ENCODE data around the gene CPA4. TPM values are rescaled to one million over a fixed set of nuclear protein-coding genes. Genes with fewer than 3 reads are reported as not detected.

Gene CPA4
- total RNA-seq, 2 experiments from 2014 or later = not detected

DNA sequence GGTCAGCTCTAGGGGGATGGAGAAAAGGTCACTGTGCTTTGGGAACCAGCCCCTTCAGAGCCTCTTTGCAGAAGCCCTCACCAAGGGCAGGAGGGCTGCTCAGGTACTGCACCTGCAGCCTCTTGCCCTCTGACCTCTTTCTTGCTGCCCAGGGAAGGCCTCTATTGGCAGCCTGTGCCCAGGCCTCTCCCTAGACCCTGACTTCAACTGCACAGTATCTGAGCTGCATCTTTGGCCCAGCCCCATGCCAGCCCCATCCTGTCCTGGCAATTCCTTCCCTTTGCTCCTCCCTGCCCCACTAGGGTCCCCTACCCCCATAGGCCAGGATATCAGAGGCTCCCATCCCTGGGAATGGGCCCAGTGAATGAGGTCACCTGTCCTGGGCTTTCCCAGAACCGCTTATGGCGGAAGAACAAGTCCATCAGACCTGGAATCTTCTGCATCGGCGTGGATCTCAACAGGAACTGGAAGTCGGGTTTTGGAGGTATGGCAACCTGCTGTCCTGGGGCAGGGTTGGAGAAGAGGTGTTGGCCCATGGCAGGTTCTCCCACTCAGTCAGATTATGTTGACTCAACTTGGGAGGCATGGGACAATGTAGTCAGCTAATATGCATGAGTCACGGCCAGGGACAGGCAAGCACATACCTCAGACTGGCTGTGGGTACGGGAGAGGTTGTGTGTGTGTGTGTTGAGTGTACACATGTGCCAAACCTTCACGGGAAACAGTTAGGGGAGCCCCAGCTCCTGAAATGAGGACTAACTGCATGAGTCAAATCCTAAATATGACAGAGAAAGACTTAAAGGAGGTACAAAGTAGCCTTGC, 70.3 kb downstream of the CPA4 start:
- ATAC-seq (peak; percentile 21), DNase-seq (peak; percentile 48)
- H3K36me3 Mint-ChIP-seq = no peaks in the 10 kb centered on the region
- CTCF ChIA-PET = no interaction called here
- no peak overlapping the region for H3K4me3 Mint-ChIP-seq
- H3K27ac Mint-ChIP-seq = no peak overlapping the region
- peaks cover 6% of the 10 kb centered on the region for H3K9me3 Mint-ChIP-seq (ENCODE audit: low read depth)
- H3K4me1 Mint-ChIP-seq = peaks cover 26% of the 10 kb centered on the region
- H3K27me3 Mint-ChIP-seq = no peaks in the 10 kb centered on the region

DNA sequence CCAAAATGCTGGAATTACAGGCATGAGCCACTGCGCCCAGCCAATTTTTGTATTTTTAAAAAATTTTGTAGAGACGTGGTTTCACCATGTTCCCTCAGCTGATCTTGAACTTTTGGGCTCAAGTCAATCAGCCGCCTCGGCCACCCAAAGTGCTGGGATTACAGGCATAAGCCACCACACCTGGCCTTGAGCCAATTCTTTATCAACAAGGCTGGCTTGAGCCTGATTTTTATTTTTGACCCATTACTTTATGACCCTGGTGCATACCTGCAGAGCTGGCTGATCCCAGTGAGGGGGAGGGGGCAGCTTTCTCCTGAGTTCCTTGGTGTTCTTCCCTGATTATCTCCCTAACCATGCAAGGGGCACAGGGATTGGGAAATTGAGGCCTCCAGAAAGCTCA, 71.5 kb downstream of the CPA4 start:
- Mint-ChIP-seq H3K4me3 (no peak overlapping the region), H3K36me3 (no peaks in the 10 kb centered on the region), H3K27me3 (no peaks in the 10 kb centered on the region), H3K27ac (no peak overlapping the region), H3K9me3 (ENCODE audit: low read depth) (peaks cover 4% of the 10 kb centered on the region), H3K4me1 (peaks cover 38% of the 10 kb centered on the region)
- no peak for ATAC-seq
- no peak for DNase-seq
- CTCF ChIA-PET = no interaction called here

DNA sequence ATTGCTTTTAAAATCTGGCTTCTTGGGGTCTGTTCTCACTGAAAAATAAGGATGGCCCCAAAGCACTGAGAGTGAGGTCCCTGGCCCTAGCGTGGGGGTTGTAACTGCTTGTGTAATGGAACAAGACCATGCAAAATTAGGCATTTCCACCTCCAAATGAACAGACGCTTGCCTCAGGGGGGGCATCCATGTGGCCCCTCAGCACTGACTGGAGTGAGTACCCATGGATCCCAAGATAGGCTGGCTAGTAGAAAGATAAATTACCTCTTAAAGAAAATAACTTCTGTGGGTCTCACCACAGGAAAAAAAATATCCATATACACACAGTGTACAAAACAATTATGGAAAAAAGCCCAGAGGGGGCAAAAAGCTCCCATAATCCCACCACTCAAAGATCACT, 72.1 kb downstream of the CPA4 start:
- no peaks in the 10 kb centered on the region for H3K27me3 Mint-ChIP-seq
- H3K4me3 Mint-ChIP-seq = no peak overlapping the region
- no peak for ATAC-seq
- H3K9me3 Mint-ChIP-seq (ENCODE audit: low read depth) = no peaks in the 10 kb centered on the region
- H3K36me3 Mint-ChIP-seq = no peaks in the 10 kb centered on the region
- DNase-seq = no peak
- CTCF ChIA-PET = interaction anchor here (0.6 kb wide), 1 partner anchor 420 kb away, joined by 3 read pairs; no protein-coding TSS in a partner anchor
- H3K4me1 Mint-ChIP-seq = peaks cover 42% of the 10 kb centered on the region
- H3K27ac Mint-ChIP-seq = no peak overlapping the region

DNA sequence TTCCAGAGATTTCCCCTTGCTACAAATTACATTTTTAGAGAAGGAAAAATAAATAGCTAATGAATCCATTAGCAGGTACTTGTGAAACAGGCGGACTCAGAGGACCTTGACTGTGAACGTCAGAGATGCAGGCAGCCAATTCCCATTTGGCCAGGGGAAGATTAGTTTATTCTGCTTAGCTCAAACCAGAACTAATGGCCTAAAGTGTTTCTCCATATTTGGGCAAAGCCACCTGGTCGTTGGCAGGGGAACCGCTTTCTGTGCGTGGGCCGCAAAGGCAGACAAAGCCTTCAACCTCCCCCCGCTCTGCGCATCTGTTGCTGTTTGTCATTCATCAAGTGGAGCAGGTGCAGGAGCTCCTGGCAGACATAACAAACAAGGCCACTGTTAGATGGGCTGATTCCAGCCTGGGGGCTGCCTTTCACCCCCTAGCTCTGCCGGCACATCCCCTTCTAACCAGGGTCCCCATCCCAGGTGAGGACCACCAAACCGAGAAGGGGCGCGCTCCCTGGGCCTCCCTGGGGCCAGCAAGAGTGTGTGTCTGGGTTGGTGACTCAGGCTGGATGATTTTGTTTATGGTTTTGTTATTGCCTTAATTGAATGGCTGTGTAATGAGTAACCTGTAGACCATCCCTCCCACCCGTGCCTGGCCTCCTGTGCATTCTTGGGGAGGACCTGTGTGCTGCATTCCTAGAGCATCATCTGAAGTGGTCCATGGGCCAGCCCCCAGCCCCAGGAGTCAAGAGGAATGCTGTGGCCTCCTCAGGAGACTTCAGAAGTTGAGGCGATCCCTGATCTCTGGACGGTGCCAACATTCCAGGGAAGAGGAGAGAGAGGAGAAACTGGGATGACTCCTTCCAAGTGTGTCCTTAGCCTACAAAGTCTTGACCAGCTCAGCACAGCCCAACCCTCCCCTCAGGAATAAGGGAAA, 72.8 kb downstream of the CPA4 start:
- Mint-ChIP-seq H3K36me3 (no peaks in the 10 kb centered on the region), H3K27me3 (no peaks in the 10 kb centered on the region), H3K4me3 (peak overlapping the region; percentile 65), H3K9me3 (ENCODE audit: low read depth) (no peaks in the 10 kb centered on the region), H3K27ac (peak overlapping the region; percentile 42), H3K4me1 (peaks cover 42% of the 10 kb centered on the region)
- ATAC-seq = no peak
- CTCF ChIA-PET = interaction anchor here (0.6 kb wide), 1 partner anchor 420 kb away, joined by 3 read pairs; no protein-coding TSS in a partner anchor
- DNase-seq = no peak

DNA sequence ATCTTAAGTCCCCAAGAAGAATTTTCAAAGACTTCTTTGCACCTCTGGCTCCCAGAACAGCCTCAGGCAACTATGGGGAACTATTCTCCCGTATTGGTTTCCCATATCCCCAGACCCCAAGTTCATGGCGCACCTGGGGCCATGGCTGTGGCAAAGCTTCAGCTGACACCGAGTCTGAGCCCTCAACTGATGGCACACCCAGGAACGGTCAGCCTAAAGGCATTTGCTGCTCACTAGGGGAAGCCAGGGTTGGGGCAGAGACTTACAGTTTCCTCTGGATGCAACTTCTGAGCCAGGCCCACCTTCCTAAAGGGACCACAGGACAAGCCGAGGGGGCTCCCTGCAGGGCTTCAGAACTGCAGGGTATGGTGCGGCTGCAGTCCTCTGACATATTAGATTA, 73.6 kb downstream of the CPA4 start:
- DNase-seq (no peak), ATAC-seq (no peak)
- H3K27ac Mint-ChIP-seq = no peak overlapping the region
- peaks cover 42% of the 10 kb centered on the region for H3K4me1 Mint-ChIP-seq
- H3K27me3 Mint-ChIP-seq = no peaks in the 10 kb centered on the region
- CTCF ChIA-PET = no interaction called here
- peak overlapping the region; percentile 65 for H3K4me3 Mint-ChIP-seq
- no peaks in the 10 kb centered on the region for H3K9me3 Mint-ChIP-seq (ENCODE audit: low read depth)
- H3K36me3 Mint-ChIP-seq = no peaks in the 10 kb centered on the region

DNA sequence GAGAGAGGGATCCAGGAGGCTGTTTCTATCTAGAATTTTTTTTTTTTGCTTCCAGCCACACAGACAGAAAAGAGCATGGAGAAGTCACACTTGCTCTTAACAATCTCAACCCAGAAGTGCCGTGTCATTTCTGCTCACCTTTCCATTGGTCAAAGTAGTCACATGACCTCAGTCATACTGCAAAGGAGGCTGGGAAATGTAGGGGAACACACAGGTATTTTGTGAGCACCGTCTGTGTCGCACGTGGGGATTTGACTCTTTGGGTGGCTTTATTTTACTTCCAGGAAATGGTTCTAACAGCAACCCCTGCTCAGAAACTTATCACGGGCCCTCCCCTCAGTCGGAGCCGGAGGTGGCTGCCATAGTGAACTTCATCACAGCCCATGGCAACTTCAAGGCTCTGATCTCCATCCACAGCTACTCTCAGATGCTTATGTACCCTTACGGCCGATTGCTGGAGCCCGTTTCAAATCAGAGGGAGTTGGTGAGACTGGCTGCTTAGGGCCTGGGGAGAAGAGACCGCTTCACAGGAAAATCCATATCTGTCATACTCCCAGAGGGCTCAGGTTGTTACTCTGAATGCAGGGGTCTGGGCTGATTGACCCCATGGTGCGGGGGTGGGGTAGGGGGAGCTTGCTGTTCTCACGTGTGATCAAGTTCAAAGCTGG, 74.3 kb downstream of the CPA4 start:
- Mint-ChIP-seq H3K27ac (peak overlapping the region; percentile 77), H3K36me3 (no peaks in the 10 kb centered on the region), H3K27me3 (peaks cover 2% of the 10 kb centered on the region), H3K4me3 (peak overlapping the region; percentile 65), H3K4me1 (peaks cover 42% of the 10 kb centered on the region), H3K9me3 (ENCODE audit: low read depth) (no peaks in the 10 kb centered on the region)
- peak; percentile 69 for ATAC-seq
- DNase-seq = peak; percentile 59
- CTCF ChIA-PET = no interaction called here

DNA sequence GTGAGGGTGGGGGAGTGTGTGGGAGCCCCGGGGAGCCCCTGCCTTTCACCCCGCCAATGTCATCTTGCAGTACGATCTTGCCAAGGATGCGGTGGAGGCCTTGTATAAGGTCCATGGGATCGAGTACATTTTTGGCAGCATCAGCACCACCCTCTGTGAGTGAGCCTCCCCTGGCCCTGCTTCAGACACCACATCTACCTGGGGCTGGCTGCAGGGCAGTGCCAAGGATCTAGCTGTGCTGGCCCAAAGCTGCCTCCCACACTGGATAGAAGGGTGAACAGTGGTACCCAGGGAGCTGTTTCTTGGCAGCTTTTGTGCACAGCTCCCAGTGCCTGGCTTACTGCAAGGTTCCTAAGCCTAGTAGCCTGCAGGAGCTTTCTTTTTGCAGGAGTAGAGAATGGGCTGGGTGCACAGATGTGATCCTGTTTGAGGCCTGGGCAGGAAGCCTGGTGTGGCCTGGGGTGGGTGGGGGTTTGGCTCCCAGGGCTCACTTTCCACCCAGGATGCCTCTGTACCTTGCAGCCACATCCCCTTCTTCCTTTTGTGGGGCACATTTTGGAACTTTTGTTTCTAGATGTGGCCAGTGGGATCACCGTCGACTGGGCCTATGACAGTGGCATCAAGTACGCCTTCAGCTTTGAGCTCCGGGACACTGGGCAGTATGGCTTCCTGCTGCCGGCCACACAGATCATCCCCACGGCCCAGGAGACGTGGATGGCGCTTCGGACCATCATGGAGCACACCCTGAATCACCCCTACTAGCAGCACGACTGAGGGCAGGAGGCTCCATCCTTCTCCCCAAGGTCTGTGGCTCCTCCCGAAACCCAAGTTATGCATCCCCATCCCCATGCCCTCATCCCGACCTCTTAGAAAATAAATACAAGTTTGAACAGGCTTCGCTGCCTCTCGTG, 75.1 kb downstream of the CPA4 start:
- Mint-ChIP-seq H3K4me1 (peaks cover 42% of the 10 kb centered on the region), H3K27me3 (peaks cover 2% of the 10 kb centered on the region), H3K27ac (peak overlapping the region; percentile 77), H3K4me3 (peak overlapping the region; percentile 65), H3K9me3 (ENCODE audit: low read depth) (no peaks in the 10 kb centered on the region), H3K36me3 (no peaks in the 10 kb centered on the region)
- DNase-seq = no peak
- ATAC-seq = no peak
- CTCF ChIA-PET = interaction anchor here (0.6 to 1.0 kb wide), 2 partner anchors 116 to 670 kb away, joined by 3 read pairs; no protein-coding TSS in a partner anchor

DNA sequence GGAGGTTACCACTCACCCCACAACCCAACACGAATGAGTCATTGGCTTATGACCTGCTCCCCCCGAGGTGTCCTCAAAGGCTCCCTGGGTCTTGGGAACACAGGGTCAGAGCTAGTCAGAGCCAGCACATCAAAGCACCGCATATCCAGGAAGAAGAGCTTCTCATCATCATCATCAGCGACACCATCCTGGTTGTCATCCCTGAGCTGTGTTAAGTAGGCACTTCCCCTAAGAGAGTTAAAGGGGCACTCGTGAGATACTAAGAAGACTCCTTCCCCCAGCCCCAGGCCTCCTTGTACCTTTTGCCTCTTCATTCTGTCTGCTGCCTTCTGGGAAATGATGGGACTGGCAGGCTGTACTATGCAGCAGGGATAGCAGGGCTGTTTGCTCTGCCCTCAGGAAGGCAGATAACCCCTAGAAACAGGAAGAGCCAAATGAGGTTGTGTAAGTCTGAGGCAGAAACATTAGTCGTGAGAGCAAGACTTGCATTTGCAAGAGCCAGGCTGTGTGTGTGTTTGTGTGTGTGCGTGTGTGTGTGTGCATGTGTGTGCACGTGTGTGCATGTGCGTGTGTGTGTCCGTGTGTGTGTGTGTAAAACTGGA, 76.2 kb downstream of the CPA4 start:
- peaks cover 37% of the 10 kb centered on the region for H3K4me1 Mint-ChIP-seq
- no peaks in the 10 kb centered on the region for H3K36me3 Mint-ChIP-seq
- H3K4me3 Mint-ChIP-seq = peak overlapping the region; percentile 35
- no peak for DNase-seq
- peak overlapping the region; percentile 58 for H3K27ac Mint-ChIP-seq
- CTCF ChIA-PET = interaction anchor here (1.0 kb wide), 1 partner anchor 115 kb away, joined by 3 read pairs; no protein-coding TSS in a partner anchor
- H3K27me3 Mint-ChIP-seq = peaks cover 2% of the 10 kb centered on the region
- no peaks in the 10 kb centered on the region for H3K9me3 Mint-ChIP-seq (ENCODE audit: low read depth)
- peak; percentile 23 for ATAC-seq

DNA sequence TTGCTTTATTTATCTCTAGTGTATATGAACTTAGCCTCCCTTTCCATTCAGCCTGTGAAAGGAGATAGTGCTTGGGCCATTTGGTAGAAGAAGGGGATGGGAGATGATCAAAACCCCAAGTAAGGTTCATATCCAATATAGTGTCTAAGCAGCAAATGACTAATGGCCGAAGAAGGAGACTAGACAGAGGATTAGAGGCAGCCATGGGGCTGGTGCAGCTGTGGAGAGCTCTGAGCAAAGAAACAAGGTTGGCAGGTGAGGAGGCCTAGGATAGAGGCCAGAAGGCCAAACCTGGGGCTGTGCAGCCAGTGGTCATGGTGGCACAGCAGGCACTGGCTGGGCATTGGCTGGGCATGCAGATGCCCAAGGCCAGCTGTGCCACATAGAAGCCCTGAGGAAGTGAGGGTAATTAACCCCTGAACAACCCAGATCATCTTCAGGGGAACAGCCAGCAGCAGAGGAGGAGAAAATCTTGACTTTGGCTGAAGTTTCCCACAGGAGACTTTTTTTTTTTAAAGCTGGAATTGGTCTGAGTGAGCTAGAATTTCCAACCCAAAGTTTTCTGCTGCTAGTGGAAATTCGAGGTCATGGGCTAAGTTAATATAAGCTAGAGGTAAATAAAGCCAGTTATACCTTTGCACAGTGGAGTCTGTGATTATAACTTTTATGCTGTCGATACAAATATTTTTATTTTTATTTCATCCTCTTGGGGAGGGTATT, 77.0 kb downstream of the CPA4 start:
- Mint-ChIP-seq H3K36me3 (no peaks in the 10 kb centered on the region), H3K27ac (no peak overlapping the region), H3K4me3 (no peak overlapping the region), H3K9me3 (ENCODE audit: low read depth) (no peaks in the 10 kb centered on the region), H3K27me3 (peaks cover 2% of the 10 kb centered on the region), H3K4me1 (peaks cover 37% of the 10 kb centered on the region)
- no peak for ATAC-seq
- CTCF ChIA-PET = no interaction called here
- no peak for DNase-seq

DNA sequence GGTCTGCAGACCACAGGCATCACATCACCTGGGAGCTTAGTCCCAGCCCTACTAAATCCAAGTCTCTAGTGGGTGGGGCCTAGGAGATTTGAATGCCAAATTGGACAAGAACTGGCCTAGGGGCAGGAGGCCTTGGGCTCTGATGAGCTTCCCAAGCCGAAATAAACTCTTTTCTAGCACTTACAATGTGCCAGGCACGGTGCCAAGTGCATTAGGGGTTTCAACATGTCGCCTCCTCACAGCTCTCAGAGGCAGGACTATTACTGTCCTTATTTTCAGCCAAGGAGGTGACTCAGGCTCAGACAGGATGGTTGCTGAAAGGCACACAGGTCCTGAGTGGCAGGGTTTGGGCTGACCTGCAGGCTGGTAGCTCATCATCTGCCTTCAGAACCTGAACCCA, 78.1 kb downstream of the CPA4 start:
- CTCF ChIA-PET = interaction anchor here (0.5 to 0.9 kb wide), 3 partner anchors 62 to 114 kb away, joined by 3 read pairs; no protein-coding TSS in a partner anchor
- H3K27ac Mint-ChIP-seq = no peak overlapping the region

DNA sequence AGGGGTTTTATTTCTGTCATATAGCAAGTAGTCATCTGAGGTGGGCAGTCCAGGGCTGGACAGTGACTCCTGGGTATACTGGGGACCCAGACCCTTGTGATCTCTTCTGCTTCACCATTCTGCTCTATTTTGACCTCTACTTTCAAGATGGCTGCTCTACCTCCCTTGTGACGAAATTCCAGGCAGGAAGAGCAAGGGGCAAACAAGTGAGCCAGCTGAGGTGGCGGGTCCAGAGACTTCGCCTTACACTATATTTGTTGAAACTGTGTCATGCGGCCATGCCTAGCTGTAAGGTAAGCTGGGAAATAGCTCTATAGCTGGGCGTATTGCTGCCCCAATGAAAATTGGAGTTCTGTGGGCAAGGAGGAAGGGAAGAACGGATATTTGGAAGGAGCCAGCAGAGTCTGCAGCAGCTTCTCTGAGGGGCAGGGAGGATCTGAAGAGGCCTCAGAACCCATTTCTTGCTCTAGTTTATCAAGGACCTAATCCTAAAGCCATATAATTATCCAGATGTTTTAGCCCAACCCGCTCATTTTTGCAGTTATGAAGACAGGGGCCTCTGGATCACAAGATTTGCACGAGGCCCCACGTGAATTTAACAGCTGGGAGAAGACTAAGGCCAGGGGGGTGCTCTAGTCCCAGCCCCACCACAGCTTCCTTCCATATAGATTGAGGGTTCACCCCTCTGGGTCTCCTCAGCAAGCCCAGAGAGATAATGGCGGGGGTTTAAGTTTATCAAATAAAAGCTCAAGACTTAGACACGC, 79.6 kb downstream of the CPA4 start:
- Mint-ChIP-seq H3K36me3 (no peaks in the 10 kb centered on the region), H3K27me3 (peaks cover 2% of the 10 kb centered on the region), H3K4me3 (no peak overlapping the region), H3K27ac (no peak overlapping the region), H3K9me3 (ENCODE audit: low read depth) (no peaks in the 10 kb centered on the region), H3K4me1 (peaks cover 21% of the 10 kb centered on the region)
- DNase-seq = no peak
- CTCF ChIA-PET = no interaction called here
- no peak for ATAC-seq

More for the DNA sequence above, 78.1 kb downstream of the CPA4 start:
- peaks cover 2% of the 10 kb centered on the region for H3K27me3 Mint-ChIP-seq
- peaks cover 32% of the 10 kb centered on the region for H3K4me1 Mint-ChIP-seq
- no peaks in the 10 kb centered on the region for H3K9me3 Mint-ChIP-seq (ENCODE audit: low read depth)
- DNase-seq (no peak), ATAC-seq (no peak)
- no peaks in the 10 kb centered on the region for H3K36me3 Mint-ChIP-seq
- no peak overlapping the region for H3K4me3 Mint-ChIP-seq
